ENCODE measurements around the gene ENTREP3. TPM values are rescaled to one million over a fixed set of nuclear protein-coding genes. Genes with fewer than 3 reads are reported as not detected.
A peak's percentile ranks its signal among the peaks of the same experiment; 100 is the strongest.

Gene ENTREP3
- total RNA-seq, 2 donors from 2014 or later = 16.1 to 18.7 TPM

DNA sequence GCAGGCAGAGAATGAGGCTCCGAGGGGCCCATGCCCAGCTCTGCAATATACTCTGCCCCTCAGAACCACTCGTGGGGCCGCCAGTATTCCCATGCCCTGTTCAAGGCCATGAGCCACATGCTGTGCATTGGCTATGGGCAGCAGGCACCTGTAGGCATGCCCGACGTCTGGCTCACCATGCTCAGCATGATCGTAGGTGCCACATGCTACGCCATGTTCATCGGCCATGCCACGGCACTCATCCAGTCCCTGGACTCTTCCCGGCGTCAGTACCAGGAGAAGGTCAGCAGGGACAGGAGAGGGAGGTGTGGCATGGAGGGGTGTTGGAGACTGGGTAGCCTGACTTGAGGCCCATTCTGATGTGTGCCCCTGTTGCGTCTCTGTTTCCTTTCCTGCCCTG, 29.2 kb upstream of the ENTREP3 start:
- intact Hi-C loops (cut with DNase I) = no loop called here
- DNase-seq (no peak), ATAC-seq (no peak)

DNA sequence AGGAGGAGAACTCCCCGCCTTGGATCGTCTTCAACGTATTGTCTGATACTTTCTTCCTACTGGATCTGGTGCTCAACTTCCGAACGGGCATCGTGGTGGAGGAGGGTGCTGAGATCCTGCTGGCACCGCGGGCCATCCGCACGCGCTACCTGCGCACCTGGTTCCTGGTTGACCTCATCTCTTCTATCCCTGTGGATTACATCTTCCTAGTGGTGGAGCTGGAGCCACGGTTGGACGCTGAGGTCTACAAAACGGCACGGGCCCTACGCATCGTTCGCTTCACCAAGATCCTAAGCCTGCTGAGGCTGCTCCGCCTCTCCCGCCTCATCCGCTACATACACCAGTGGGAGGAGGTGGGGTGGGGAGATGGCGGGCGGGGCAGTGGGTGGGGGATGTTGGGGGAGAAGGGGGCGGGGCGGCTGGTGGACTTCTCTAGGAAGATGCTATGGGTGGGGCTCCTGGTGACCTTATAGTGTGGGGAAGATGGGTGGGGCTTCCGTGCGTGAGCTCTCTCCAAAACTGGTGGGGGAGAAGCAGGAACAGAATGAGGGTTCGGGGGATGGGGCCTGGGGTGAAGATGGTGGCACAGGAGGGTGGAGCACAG, 27.3 kb upstream of the ENTREP3 start:
- no peak for DNase-seq
- intact Hi-C loops (cut with DNase I) = no loop called here
- ATAC-seq = no peak

DNA sequence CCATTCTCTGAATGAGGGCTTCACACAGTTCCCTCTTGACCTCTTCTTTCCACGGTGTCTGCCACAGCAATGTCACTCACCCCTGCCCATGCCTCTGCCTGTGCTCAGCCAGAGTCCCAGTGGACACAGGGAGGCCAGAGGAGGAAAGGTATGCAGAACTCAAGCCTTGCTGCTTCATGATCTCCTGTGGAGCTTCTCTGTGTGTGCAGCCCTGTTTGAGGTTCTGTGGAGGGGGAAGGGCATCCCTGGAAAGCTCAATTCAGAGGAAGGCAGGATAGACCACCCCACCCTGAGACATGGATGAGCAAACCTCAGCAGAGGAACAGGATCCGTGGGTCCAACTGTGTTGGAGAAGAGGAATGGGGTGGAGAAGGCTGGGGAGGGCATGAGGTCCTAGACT, 24.0 kb upstream of the ENTREP3 start:
- ATAC-seq (no peak), DNase-seq (no peak)
- intact Hi-C loops (cut with DNase I) = loop anchor here (2.0 to 5.0 kb wide), 2 partner anchors 43 to 44 kb away; partner anchors contain the start of gene RUSC1 (in 1 of the 2)

DNA sequence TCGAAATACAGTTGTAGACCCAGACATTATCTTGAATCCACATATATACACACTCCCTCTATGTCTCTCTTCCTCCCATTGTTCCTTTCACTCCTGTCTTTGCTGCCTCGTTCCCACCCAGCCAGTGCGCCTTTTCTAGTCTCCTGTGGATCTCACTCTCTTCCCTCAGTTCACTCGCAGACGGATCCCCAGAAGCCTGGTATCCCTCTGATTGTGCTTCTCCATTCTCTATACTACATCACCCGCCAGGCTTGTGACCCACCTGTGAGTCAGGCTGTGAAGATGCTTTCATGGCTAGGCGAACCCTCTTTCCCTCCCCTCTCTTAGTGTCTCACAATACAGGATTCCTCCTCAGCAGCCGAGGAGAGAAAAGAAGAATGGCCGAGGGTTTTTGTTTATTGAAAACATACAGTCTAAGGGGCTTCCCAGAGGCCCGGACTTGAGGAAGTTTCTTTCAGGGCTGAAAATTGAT, 23.4 kb upstream of the ENTREP3 start:
- ATAC-seq (no peak), DNase-seq (no peak)
- intact Hi-C loops (cut with DNase I) = loop anchor here (2.0 to 5.0 kb wide), 2 partner anchors 44 kb away; partner anchors contain the start of gene RUSC1 (in 1 of the 2)

DNA sequence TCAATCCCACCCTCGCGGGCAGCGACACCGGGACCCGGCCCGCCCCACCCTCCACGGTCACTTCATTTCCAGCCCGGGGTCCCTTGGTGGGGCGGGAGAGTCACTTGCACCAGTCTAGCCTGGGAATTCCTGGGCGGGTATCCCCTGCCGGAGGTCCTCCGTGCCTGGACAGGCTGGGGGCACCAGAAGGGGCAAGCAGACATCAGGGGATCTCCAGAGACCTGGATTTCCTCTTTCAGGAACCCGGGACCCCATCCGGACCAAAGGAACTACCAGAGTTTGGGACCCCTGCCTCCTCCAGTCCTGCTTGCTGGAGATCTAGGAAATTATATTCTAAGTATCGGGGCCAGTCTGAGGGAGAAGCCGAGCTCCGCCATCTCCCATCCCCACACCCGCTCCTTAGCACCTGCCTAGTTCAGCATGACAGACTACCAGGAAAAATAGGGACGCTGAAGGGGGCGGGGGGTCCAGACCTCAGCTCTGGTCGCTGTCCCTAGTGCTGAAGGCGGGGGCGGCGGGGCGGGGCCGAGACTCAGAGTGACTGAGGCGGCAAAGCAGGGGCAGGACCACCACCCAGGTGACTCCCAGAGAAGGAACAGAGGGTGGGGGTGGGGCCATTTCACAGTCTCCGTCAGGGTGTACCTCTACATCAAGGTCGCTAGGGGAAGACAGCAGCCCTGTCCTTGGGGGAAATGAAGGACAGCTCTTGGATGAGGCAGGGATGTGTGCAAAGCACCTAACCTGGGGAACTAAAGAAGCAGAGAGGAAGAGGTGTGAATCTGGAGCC, 22.8 kb upstream of the ENTREP3 start:
- DNase-seq (peak; percentile 70), ATAC-seq (peak; percentile 14 to 21)

DNA sequence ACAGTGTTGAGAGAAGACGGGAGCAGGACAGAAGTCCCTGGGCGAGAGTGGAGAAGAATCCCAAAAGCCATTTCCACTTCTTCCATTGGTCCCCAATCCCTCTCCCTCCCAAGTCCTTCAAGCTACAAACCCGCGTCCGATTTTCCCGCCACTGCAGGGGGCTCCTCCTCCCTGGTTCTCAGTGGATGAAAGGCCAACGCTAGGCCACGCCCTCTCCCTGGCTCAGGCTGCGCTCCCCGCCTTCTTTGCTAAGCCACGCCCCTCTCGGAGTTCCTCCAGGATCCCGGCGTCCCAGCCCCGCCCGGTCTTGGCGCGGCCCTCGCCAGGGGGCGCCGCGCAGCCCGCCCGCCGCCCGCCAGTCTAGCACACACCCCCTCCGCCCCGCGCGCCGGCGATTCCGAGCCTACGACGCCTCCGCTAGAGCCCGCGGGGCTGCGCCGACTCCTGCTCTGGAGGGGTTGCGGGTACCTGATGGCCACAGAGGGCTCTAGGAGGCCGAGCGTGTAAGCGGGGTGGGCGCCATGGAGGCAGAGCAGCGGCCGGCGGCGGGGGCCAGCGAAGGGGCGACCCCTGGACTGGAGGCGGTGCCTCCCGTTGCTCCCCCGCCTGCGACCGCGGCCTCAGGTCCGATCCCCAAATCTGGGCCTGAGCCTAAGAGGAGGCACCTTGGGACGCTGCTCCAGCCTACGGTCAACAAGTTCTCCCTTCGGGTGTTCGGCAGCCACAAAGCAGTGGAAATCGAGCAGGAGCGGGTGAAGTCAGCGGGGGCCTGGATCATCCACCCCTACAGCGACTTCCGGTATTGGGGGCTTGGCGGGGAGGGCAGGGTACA, 22.0 kb upstream of the ENTREP3 start, which contains the start of gene HCN3:
Gene HCN3 (plus strand): TSS at position 394 of the 832 bp plus-strand sequence. CDS start 128 bp downstream, at position 522.
- DNase-seq (peak; percentile 99), ATAC-seq (peak; percentile 88 to 89)
- intact Hi-C loops (cut with DNase I) = loop anchor here in 1 of 2 donors (5.0 kb wide), 1 partner anchor 45 kb away; the partner anchor contains the start of gene RUSC1

More for the DNA sequence above, 22.8 kb upstream of the ENTREP3 start:
- intact Hi-C loops (cut with DNase I) = loop anchor here (2.0 to 5.0 kb wide), 2 partner anchors 44 to 45 kb away; partner anchors contain the start of gene RUSC1 (in 1 of the 2)

DNA sequence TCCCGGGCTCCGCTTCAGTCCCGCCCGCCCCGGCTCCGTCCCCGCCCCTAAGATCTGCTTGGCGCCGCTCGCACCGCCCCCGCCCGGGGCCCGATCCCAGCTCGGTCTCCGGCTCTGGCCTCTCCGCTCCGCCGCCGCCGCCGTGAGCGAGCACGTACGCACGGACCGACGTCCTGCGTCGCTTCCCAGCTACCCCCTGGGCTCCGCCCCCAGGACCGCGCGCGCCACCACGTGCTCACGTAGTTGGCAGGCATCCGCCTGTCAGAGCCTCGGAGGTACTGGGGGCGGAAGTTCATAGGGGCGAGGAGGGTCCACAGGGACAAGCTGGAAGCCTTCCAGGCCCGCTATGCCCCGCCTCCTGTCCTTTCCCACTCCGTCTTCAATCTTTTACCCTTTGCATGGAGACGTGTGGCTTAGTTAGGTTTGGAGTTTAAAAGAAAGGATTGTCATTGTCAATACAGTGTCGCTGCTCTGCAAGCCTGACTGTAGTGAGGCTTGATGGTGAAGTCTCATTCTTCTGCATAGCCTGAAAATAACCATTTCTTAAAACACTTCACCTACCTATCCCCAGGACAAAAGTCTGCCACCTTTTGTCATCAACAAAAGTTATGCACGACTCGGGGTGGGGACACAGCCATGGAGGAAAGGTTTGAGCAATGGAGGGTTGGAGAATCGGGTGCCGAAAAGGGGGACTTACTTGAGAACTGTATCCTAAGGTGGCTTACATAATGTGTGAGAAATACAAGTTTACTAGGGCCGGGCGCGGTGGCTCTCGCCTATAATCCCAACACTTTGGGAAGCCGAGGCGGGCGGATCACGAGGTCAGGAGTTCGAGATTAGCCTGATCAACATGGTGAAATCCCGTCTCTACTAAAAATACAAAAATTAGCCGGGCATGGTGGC, 18.3 kb upstream of the ENTREP3 start, which contains the start of gene CLK2:
Gene CLK2 (minus strand): TSS at position 162 of the 903 bp plus-strand sequence. CDS start 2,527 bp downstream, outside the sequence.
- intact Hi-C loops (cut with DNase I) = loop anchor here in 1 of 2 donors (2.0 kb wide), 1 partner anchor 35 kb away; the partner anchor contains the start of gene FDPS
- DNase-seq (peak; percentile 97), ATAC-seq (peak; percentile 91 to 93)

DNA sequence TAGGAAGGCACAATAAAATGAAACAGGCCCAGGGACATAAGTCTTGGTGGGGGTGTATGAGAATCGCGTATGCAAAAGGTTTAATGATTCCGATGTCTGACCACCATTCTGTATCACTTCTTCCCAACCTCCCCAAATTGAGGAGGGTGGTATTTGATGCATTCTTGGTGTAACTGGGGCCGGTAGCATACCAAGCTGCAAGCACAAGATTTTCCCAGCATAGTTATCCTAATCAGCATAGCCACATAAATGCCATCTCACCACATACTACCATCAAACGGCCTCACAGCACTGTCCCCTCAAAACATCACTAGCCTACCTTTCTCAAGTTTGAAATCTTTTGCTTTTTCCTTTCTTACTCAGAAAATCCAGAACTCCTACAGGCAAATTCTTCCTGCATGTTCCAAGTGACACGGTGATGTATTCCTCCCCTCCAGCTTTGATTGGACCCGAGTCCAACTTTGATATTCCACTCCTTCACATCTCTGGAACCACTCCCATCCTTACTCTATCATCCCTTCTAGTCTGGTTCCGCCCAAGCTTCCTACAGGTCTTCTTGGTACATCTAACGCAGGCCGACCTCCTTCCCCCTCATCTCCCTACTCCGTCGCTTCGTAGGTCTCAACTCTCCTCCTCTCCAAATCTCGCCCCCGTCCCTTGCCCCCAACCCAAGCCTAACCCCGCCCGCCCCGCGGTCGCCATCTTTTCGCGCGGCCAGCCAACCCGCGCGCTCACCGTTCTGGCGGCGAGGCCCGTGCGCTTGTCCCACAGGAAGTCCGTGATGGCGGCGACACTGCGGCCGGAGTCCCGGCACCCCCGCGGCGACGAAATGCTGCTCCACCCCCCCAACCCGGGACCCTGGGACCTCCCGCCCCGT, 17.4 kb upstream of the ENTREP3 start:
- DNase-seq (no peak), ATAC-seq (peak; percentile 49 to 51)
- intact Hi-C loops (cut with DNase I) = loop anchor here in 1 of 2 donors (2.0 kb wide), 1 partner anchor 36 kb away; the partner anchor contains the start of gene FDPS

DNA sequence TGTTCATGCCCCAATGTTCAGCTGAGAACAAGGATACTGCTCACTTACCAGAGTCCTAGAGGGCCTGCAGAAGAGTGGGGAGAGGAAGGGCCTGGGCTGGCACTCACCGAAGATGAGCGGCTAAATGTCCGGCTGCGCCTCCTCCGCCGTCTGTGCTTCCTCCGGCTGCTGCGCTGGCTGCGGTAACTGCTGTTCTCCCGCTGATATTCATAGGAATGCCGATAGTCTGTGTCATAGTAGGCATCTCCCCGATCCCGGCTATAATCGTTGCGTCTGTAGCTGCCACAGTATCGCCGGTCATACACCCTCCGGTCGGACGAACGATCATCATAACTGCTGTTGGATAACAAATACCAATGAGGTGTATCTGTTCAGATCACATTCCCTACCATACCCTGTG, 14.1 kb upstream of the ENTREP3 start:
- no peak for DNase-seq
- intact Hi-C loops (cut with DNase I) = no loop called here
- no peak for ATAC-seq

DNA sequence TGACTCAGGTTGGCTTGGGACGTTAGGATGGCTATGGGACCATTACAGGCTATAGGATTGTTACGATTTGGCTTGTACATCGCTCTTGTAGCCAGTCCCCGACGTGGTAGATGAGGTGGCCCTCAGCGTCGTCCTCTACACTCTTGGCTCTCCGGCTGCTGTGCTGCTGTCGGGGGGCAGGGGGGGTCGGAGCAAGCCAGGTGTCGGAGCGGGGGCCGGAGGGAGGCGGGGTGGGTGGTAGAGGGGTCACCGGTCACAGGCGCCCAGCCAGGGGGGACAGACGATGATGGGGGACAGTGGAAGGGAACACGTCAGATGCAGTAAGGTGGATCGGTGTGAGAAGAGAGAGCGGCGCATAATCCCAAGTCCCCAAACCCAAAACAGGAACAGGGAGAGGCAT, 13.3 kb upstream of the ENTREP3 start:
- intact Hi-C loops (cut with DNase I) = no loop called here
- no peak for DNase-seq
- no peak for ATAC-seq

DNA sequence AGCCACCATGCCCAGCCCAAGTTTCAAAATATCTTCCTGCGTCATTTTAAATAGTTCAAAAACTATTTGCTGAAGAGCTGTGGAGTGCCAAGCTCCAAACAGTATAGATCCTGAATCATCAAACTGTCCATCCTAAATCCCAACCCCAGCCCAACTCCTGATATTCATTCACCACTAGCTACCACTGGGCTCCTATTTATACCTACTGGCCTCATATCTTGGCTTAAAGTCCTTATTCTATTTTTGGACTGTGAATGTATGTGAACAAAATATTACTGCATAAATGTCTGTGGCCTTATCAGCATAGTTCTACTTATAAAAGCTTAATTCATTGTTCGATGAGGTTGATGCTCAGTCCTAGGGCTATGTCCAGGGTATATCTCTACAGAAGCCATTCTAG, 12.1 kb upstream of the ENTREP3 start:
- intact Hi-C loops (cut with DNase I) = no loop called here
- no peak for ATAC-seq
- no peak for DNase-seq

DNA sequence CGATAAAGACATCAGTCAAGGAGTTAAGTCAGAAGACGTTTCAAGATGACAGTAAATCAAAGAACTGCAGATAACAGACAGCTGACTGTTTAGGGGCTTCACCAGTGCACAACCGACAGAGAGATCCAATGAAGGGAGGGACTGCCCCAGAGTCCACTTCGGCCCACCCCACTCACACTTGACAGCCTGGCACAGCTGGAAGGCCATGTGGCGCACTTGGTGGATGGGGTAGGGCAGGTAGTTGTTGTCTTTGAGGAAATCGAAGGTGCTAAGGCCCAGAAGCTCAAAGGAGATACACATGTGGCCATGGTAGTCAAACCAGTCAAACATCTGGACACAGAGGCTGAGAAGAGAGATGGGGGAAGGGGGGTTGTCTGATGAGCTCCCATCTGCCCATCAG, 11.3 kb upstream of the ENTREP3 start:
- no peak for DNase-seq
- no peak for ATAC-seq
- intact Hi-C loops (cut with DNase I) = no loop called here

DNA sequence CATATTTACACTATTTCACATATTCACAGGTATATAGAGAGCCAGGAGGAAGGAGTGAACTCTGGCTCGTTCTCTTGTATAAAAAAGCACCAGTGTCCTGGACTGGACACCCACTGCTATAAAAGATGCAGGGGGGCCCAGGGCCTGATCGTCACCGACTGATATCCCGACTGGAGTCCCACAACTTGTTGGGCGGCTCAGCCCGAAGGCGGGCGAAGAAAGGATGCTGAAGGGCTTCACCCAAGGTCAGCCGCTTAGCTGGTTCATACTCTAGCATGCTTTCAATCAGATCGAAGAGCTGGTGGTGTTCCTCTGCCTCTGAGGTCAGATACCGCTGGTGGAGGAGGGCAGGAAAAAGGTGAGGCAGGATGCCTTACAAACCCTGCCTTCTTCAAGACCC, 7.8 kb upstream of the ENTREP3 start:
- intact Hi-C loops (cut with DNase I) = no loop called here
- no peak for ATAC-seq

DNA sequence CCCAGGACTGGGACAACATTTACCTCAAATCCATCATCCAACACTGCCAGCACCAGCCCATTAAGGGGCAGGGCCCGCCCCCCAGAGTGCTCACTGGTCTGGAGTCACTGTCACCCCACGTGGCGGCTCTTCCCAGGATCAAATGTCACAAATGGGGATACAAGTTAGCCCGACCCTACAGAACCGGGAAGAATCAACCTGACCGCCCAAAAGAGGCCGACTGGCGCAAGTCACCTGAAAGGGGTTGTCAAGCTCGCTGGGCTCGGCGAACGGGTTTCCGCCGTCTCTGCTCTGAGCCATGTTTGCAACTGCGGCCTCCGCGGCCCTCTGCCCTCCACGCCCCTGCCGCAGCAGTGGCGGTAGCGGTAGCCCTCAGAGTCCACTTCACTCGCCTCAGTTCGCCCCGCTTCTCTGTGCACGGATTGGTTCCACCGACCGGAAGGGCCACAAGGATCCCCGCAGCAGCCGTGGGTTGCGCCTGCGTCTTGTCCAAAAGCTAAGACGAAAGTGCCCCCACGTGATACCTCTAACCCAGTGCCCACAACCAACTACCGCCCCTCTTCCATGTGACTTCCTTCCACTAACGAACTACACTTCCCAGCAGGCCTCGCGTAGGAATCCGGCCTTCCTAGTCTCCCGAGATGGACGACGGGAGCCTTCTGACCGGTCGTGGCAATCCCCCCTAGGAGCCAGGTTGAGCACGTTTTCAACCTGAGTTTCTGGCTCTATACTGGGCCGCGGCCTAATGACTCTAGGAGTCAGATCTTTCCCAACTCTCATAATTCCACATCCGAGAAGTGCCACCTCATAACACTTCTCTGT, 6.8 kb upstream of the ENTREP3 start, which contains the start of gene SCAMP3:
Gene SCAMP3 (minus strand): TSS at position 509 of the 822 bp plus-strand sequence. CDS start 209 bp downstream, at position 300.
- ATAC-seq (peak; percentile 98 to 99), DNase-seq (peak; percentile 97)
- intact Hi-C loops (cut with DNase I) = no loop called here

More for the DNA sequence above, 7.8 kb upstream of the ENTREP3 start:
- no peak for DNase-seq

DNA sequence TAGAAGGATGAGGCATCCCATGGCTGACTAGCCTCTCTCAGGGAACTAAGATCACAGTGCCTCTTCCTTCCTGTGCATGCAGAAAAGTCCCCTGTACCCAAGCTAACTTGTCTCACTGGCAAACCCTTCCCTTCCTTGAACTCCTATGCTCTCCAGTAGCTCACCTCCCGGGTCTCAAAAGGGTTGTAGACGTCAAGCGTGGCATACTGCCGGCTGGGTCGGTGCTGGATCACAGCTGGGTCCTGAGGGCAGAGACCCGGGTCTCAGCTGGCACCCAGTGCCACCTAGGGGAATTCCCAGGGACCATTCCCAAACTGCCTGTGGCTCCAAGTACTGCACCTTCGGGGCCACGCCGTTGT, 6.2 kb upstream of the ENTREP3 start:
- no peak for ATAC-seq
- intact Hi-C loops (cut with DNase I) = no loop called here
- no peak for DNase-seq

DNA sequence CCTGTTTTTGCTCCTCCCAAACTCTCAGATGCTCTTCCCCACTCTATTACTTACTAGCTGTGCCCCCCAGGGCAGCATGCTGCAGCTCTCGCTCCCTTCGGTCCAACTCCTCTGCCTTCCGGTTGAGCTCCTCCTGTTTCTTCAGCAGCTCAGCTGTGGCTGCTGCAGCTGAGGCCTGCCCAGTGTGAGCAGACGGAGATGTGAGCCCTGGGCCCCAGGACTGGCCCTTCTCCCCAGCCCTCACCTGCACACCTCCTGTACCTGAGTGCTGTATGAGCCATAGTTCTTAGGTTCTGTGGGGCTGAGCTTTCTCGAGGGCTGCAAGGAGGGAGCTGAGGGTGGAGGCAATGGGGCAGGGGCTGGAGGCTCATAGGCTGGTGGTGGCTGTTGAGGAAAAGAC, 5.0 kb upstream of the ENTREP3 start:
- ATAC-seq (no peak), DNase-seq (no peak)
- intact Hi-C loops (cut with DNase I) = no loop called here
